Muscle of leg (tissue), 11 donors: ENCODE measurements around the gene RFXANK. TPM values are rescaled to one million over a fixed set of nuclear protein-coding genes. Genes with fewer than 3 reads are reported as not detected.

Experiments
- DNase-seq: peaks from one replicate; pipeline ENCODE4 v3.0.0; 2013
- H3K27ac ChIP-seq: one replicate; pipeline ENCODE4 v1.5.1; 2013; ENCODE audit warnings: mild to moderate bottlenecking, low read length, control low read depth
- H3K27me3 ChIP-seq: one replicate; pipeline ENCODE4 v1.6.1; 2013; ENCODE audit warnings: low read length; ENCODE audit not compliant: control insufficient read depth, insufficient read depth
- H3K36me3 ChIP-seq: one replicate; pipeline ENCODE4 v1.6.1; 2013; ENCODE audit warnings: low read length; ENCODE audit not compliant: control insufficient read depth, insufficient read depth
- H3K4me1 ChIP-seq: one replicate; pipeline ENCODE4 v1.6.1; 2013; ENCODE audit warnings: low read length; ENCODE audit not compliant: control insufficient read depth, insufficient read depth
- H3K4me3 ChIP-seq: one replicate; pipeline ENCODE4 v1.5.1; 2013; ENCODE audit warnings: low read length, control low read depth
- H3K9me3 ChIP-seq: replicated peaks from 2 replicates; pipeline ENCODE4 v1.6.1; 2013; ENCODE audit warnings: low read depth, low read length; ENCODE audit not compliant: control insufficient read depth
- WGBS: methylation state at CpG from one replicate; pipeline ENCODE4 v1.1.5; 2013; ENCODE audit warnings: missing lambda C conversion rate; ENCODE audit not compliant: insufficient coverage; 5-methylcytosine and 5-hydroxymethylcytosine counted together
- polyA plus RNA-seq, 8 donors: library from polyadenylated mRNA; unstranded; fragments of 120-200 nt; gene quantifications; one replicate each; pipeline versions ENCODE4 v1.2.1 to v1.2.3, GENCODE V29; 2013; ENCODE audit warnings: inconsistent platforms in 1 of 8, low replicate concordance in 1 of 8; ENCODE audit not compliant: insufficient read length in 8 of 8, insufficient read depth in 1 of 8
- total RNA-seq: library from RNA; stranded (reverse); fragments of 120-200 nt; gene quantifications from one replicate; pipeline ENCODE4 v1.2.4, GENCODE V29; 2013

The RFXANK gene
- total and polyA plus RNA-seq, 9 donors, result 57.1 to 125 (median 72.4) TPM

GRCh38 chr19:19227217-19227616 lies 35.2 kb downstream of the RFXANK start:
- H3K27ac ChIP-seq, result no peak overlapping the region
- no peak overlapping the region for H3K4me3 ChIP-seq
- H3K36me3 ChIP-seq, result no peaks in the 10 kb centered on the region
- H3K4me1 ChIP-seq, result peaks cover 4% of the 10 kb centered on the region
- WGBS, result 78% methylated on average over 4 of the region's 4 CpGs
- H3K27me3 ChIP-seq, result peaks cover 45% of the 10 kb centered on the region
- DNase-seq, result no peak
- no peaks in the 10 kb centered on the region for H3K9me3 ChIP-seq

GRCh38 chr19:19229701-19230100 lies 37.6 kb downstream of the RFXANK start:
- no peak for DNase-seq
- H3K36me3 ChIP-seq, result no peaks in the 10 kb centered on the region
- H3K4me3 ChIP-seq, result no peak overlapping the region
- WGBS, result no CpG with 5 or more reads among the region's 3 CpGs
- H3K27me3 ChIP-seq, result peaks cover 34% of the 10 kb centered on the region
- H3K9me3 ChIP-seq, result peaks cover 13% of the 10 kb centered on the region
- peaks cover 7% of the 10 kb centered on the region for H3K4me1 ChIP-seq
- no peak overlapping the region for H3K27ac ChIP-seq

- peaks cover 3% of the 10 kb centered on the region for H3K4me1 ChIP-seq
- no peak for DNase-seq
- H3K9me3 ChIP-seq, result peaks cover 18% of the 10 kb centered on the region
- H3K27ac ChIP-seq, result no peak overlapping the region
- H3K4me3 ChIP-seq, result no peak overlapping the region
- H3K36me3 ChIP-seq, result no peaks in the 10 kb centered on the region
- 79% methylated on average over 7 of the region's 9 CpGs for WGBS
- peaks cover 25% of the 10 kb centered on the region for H3K27me3 ChIP-seq
Observed at GRCh38 chr19:19230999-19231398, 38.9 kb downstream of the RFXANK start.

GRCh38 chr19:19232261-19232721 lies 40.2 kb downstream of the RFXANK start:
- Histone ChIP-seq H3K27ac (peak overlapping the region; percentile 20), H3K4me1 (peaks cover 3% of the 10 kb centered on the region), H3K9me3 (peaks cover 21% of the 10 kb centered on the region), H3K4me3 (no peak overlapping the region), H3K36me3 (no peaks in the 10 kb centered on the region), H3K27me3 (peaks cover 13% of the 10 kb centered on the region)
- WGBS, result 51% methylated on average over 17 of the region's 19 CpGs
- DNase-seq, result peak; percentile 58

- Histone ChIP-seq H3K9me3 (peaks cover 21% of the 10 kb centered on the region), H3K36me3 (no peaks in the 10 kb centered on the region), H3K4me3 (no peak overlapping the region), H3K4me1 (peaks cover 3% of the 10 kb centered on the region), H3K27me3 (peaks cover under 1% of the 10 kb centered on the region), H3K27ac (no peak overlapping the region)
- DNase-seq, result no peak
- WGBS, result no CpG with 5 or more reads among the region's 2 CpGs
Observed at GRCh38 chr19:19234220-19234816, 42.3 kb downstream of the RFXANK start.

- Histone ChIP-seq H3K36me3 (no peaks in the 10 kb centered on the region), H3K9me3 (peaks cover 21% of the 10 kb centered on the region), H3K27me3 (no peaks in the 10 kb centered on the region), H3K4me1 (peaks cover 3% of the 10 kb centered on the region), H3K27ac (no peak overlapping the region), H3K4me3 (no peak overlapping the region)
- no peak for DNase-seq
Observed at GRCh38 chr19:19236173-19236572, 44.1 kb downstream of the RFXANK start.

- Histone ChIP-seq H3K4me3 (no peak overlapping the region), H3K36me3 (no peaks in the 10 kb centered on the region), H3K27ac (no peak overlapping the region), H3K9me3 (peaks cover 20% of the 10 kb centered on the region), H3K4me1 (no peaks in the 10 kb centered on the region), H3K27me3 (no peaks in the 10 kb centered on the region)
- DNase-seq, result no peak
- 74% methylated on average over 9 of the region's 18 CpGs for WGBS
Observed at GRCh38 chr19:19238126-19238894, 46.3 kb downstream of the RFXANK start.

- Histone ChIP-seq H3K36me3 (no peaks in the 10 kb centered on the region), H3K9me3 (peaks cover 8% of the 10 kb centered on the region), H3K27ac (no peak overlapping the region), H3K4me1 (no peaks in the 10 kb centered on the region), H3K4me3 (no peak overlapping the region), H3K27me3 (no peaks in the 10 kb centered on the region)
- DNase-seq, result no peak
Observed at GRCh38 chr19:19239675-19240074, 47.6 kb downstream of the RFXANK start.

- DNase-seq, result no peak
- Histone ChIP-seq H3K36me3 (no peaks in the 10 kb centered on the region), H3K9me3 (peaks cover 4% of the 10 kb centered on the region), H3K4me3 (no peak overlapping the region), H3K4me1 (no peaks in the 10 kb centered on the region), H3K27me3 (peaks cover 2% of the 10 kb centered on the region), H3K27ac (no peak overlapping the region)
- whole genome bisulfite sequencing, result 79% methylated on average over 9 of the region's 9 CpGs
Observed at GRCh38 chr19:19240476-19240875, 48.4 kb downstream of the RFXANK start.

- 42% methylated on average over 2 of the region's 5 CpGs for WGBS
- H3K9me3 ChIP-seq, result no peaks in the 10 kb centered on the region
- H3K27me3 ChIP-seq, result peaks cover 18% of the 10 kb centered on the region
- no peaks in the 10 kb centered on the region for H3K36me3 ChIP-seq
- H3K4me3 ChIP-seq, result no peak overlapping the region
- no peaks in the 10 kb centered on the region for H3K4me1 ChIP-seq
- DNase-seq, result no peak
- no peak overlapping the region for H3K27ac ChIP-seq
Observed at GRCh38 chr19:19250196-19250801, 58.2 kb downstream of the RFXANK start.
